H1 (cell line): ENCODE results near the gene ENTPD2. TPM values are rescaled to one million over a fixed set of nuclear protein-coding genes. Genes with fewer than 3 reads are reported as not detected.

Source experiments
- CTCF ChIA-PET: fragments of 300-600 bp; sonication (Branson Sonifier 250); formaldehyde crosslinking; loops from one replicate; lab custom pipeline; 2021; ENCODE audit not compliant: partially characterized antibody; lab: Charles Lee
- POLR2A ChIA-PET: fragments of 300-600 bp; sonication (Branson Sonifier 250); formaldehyde crosslinking; loops from one replicate; lab custom pipeline; 2021; ENCODE audit warnings: inconsistent platforms; ENCODE audit not compliant: partially characterized antibody; lab: Charles Lee
- DNase-seq, 2 experiments: peaks; one replicate each; pipeline versions ENCODE4 v3.0.0 to v3.0.0-alpha.2; 2010 to 2022; ENCODE audit warnings: low spot score in 2 of 2, low read depth in 1 of 2, mixed read lengths in 1 of 2
- FAIRE-seq: peaks from 2 replicates; lab custom pipeline; 2011; peaks lifted over from hg19 to GRCh38; lab: Jason Lieb, UNC
- H2AFZ ChIP-seq: 2 replicates; pipeline ENCODE4 v1.8.1; 2012; ENCODE audit warnings: low read length, inconsistent platforms
- H2AK5ac ChIP-seq: 2 replicates; pipeline ENCODE4 v1.6.1; 2013; ENCODE audit warnings: low read depth, low read length
- H2BK120ac ChIP-seq: replicated peaks from 2 replicates; pipeline ENCODE3; 2013; ENCODE audit warnings: low read depth, low read length, inconsistent platforms
- H2BK12ac ChIP-seq: 2 replicates; pipeline ENCODE4 v1.6.1; 2013; ENCODE audit warnings: low read depth, low read length
- H2BK15ac ChIP-seq: 2 replicates; pipeline ENCODE4 v1.6.1; 2013; ENCODE audit warnings: low read length
- H2BK20ac ChIP-seq: 2 replicates; pipeline ENCODE4 v1.6.1; 2013; ENCODE audit warnings: low read length
- H2BK5ac ChIP-seq: 2 replicates; pipeline ENCODE4 v1.6.1; 2013; ENCODE audit warnings: low read depth, low read length
- H3K14ac ChIP-seq: 2 replicates; pipeline ENCODE4 v1.6.1; 2013; ENCODE audit warnings: inconsistent platforms; ENCODE audit not compliant: insufficient read length
- H3K18ac ChIP-seq: 2 replicates; pipeline ENCODE4 v1.6.1; 2013; ENCODE audit warnings: low read length; ENCODE audit errors: extremely low read depth
- H3K23ac ChIP-seq: 2 replicates; pipeline ENCODE4 v1.6.1; 2013; ENCODE audit warnings: inconsistent platforms; ENCODE audit not compliant: insufficient read length
- H3K23me2 ChIP-seq: 2 replicates; pipeline ENCODE4 v1.6.1; 2013; ENCODE audit warnings: low read depth, low read length
- H3K27ac ChIP-seq: 2 replicates; pipeline ENCODE4 v1.6.1; 2011; ENCODE audit warnings: low read depth, low read length, inconsistent platforms
- H3K27me3 ChIP-seq, 4 experiments: replicated peaks in 1 of 4; 1 replicate in 1 of 4; 2 replicates in 3 of 4; pipeline versions ENCODE4 v1.6.1 to v1.8.1; 2011 to 2013; ENCODE audit warnings: low read length in 3 of 4, mild to moderate bottlenecking in 3 of 4, inconsistent platforms in 2 of 4, mixed read lengths in 2 of 4, moderate library complexity in 1 of 4; ENCODE audit not compliant: control insufficient read depth in 3 of 4, insufficient read depth in 3 of 4; ENCODE audit errors: extremely low read depth in 1 of 4
- H3K36me3 ChIP-seq, 4 experiments: 2 replicates each; pipeline versions ENCODE4 v1.6.1 to v1.8.1; 2011 to 2013; ENCODE audit warnings: mild to moderate bottlenecking in 4 of 4, low read length in 3 of 4, moderate library complexity in 2 of 4, control low read depth in 1 of 4, inconsistent platforms in 1 of 4; ENCODE audit not compliant: insufficient read depth in 4 of 4, control insufficient read depth in 2 of 4
- H3K4ac ChIP-seq: replicated peaks from 2 replicates; pipeline ENCODE3; 2013; ENCODE audit warnings: low read length, low read depth, mixed read lengths, inconsistent platforms; ENCODE audit not compliant: insufficient read length
- H3K4me1 ChIP-seq, 4 experiments: replicated peaks in 1 of 4; 1 replicate in 1 of 4; 2 replicates in 3 of 4; pipeline versions ENCODE4 v1.6.1 to v1.8.1; 2011 to 2013; ENCODE audit warnings: low read length in 3 of 4, inconsistent platforms in 2 of 4, mixed read lengths in 1 of 4; ENCODE audit not compliant: insufficient read depth in 4 of 4, control insufficient read depth in 3 of 4
- H3K4me2 ChIP-seq, 2 experiments: 2 replicates each; pipeline versions ENCODE4 v1.6.1 to v1.8.1; 2011 to 2013; ENCODE audit warnings: low read depth in 2 of 2, low read length in 2 of 2, control low read depth in 1 of 2, inconsistent platforms in 1 of 2, mild to moderate bottlenecking in 1 of 2; ENCODE audit not compliant: insufficient read depth in 1 of 2
- H3K4me3 ChIP-seq, 4 experiments: fragments of 200-600, 300-600 bp in 1 of 4; sonication (generic), shearing (Covaris generic), sonication (Bioruptor Twin) in 1 of 4; 2 replicates each; pipeline versions ENCODE4 v1.5.1 to v1.8.1; 2011 to 2016; ENCODE audit warnings: low read length in 4 of 4, low read depth in 3 of 4, control low read depth in 2 of 4, inconsistent platforms in 2 of 4, mild to moderate bottlenecking in 2 of 4, mixed read lengths in 1 of 4, moderate library complexity in 1 of 4; ENCODE audit not compliant: insufficient read depth in 2 of 4; ENCODE audit errors: extremely low read depth in 1 of 4
- H3K56ac ChIP-seq: replicated peaks from 2 replicates; pipeline ENCODE3; 2013; ENCODE audit warnings: low read depth, mild to moderate bottlenecking, mixed read lengths, low read length, inconsistent platforms; ENCODE audit not compliant: insufficient read length
- H3K79me1 ChIP-seq: 2 replicates; pipeline ENCODE4 v1.6.1; 2013; ENCODE audit warnings: low read depth, low read length, control low read depth
- H3K79me2 ChIP-seq, 2 experiments: 2 replicates each; pipeline versions ENCODE4 v1.6.1 to v1.8.1; 2012 to 2013; ENCODE audit warnings: low read length in 2 of 2, mild to moderate bottlenecking in 2 of 2, inconsistent platforms in 1 of 2; ENCODE audit not compliant: insufficient read depth in 2 of 2, control insufficient read depth in 1 of 2
- H3K9ac ChIP-seq, 4 experiments: replicated peaks in 1 of 4; 1 replicate in 1 of 4; 2 replicates in 3 of 4; pipeline versions ENCODE4 v1.6.1 to v1.8.1; 2011 to 2013; ENCODE audit warnings: low read depth in 3 of 4, low read length in 3 of 4, control low read depth in 2 of 4, mild to moderate bottlenecking in 2 of 4, moderate library complexity in 2 of 4, inconsistent platforms in 1 of 4; ENCODE audit errors: extremely low read depth in 1 of 4
- H3K9me3 ChIP-seq, 2 experiments: 2 replicates each; pipeline versions ENCODE4 v1.6.1 to v1.8.1; 2012 to 2013; ENCODE audit warnings: mild to moderate bottlenecking in 2 of 2, moderate library complexity in 2 of 2, control low read depth in 1 of 2, inconsistent platforms in 1 of 2, low read depth in 1 of 2, low read length in 1 of 2, mixed read lengths in 1 of 2; ENCODE audit not compliant: insufficient read depth in 2 of 2
- H4K20me1 ChIP-seq, 2 experiments: replicated peaks in 1 of 2; 2 replicates each; pipeline versions ENCODE3 to v1.8.1; 2011 to 2013; ENCODE audit warnings: inconsistent platforms in 2 of 2, low read length in 2 of 2, mild to moderate bottlenecking in 1 of 2; ENCODE audit not compliant: insufficient read depth in 2 of 2, control insufficient read depth in 1 of 2
- H4K5ac ChIP-seq: 2 replicates; pipeline ENCODE4 v1.6.1; 2013; ENCODE audit warnings: low read length, low read depth, mixed read lengths, inconsistent platforms; ENCODE audit not compliant: insufficient read length
- H4K8ac ChIP-seq: 2 replicates; pipeline ENCODE4 v1.8.0; 2013; ENCODE audit warnings: mild to moderate bottlenecking, moderate library complexity, low read length, inconsistent platforms; ENCODE audit not compliant: insufficient read depth; ENCODE audit errors: extremely low read depth
- H4K91ac ChIP-seq: replicated peaks from 2 replicates; pipeline ENCODE3; 2013; ENCODE audit warnings: low read length, mixed read lengths, inconsistent platforms; ENCODE audit not compliant: insufficient read length
- CHD2 ChIP-seq: IDR thresholded peaks from 2 replicates; pipeline ENCODE4 v1.6.1; 2012; ENCODE audit warnings: low read length, improper control_type of control experiment
- CREB1 ChIP-seq: IDR thresholded peaks from 2 replicates; pipeline ENCODE4 v1.6.1; 2012; ENCODE audit warnings: inconsistent platforms
- FOSL1 ChIP-seq: IDR thresholded peaks from 2 replicates; pipeline ENCODE4 v1.6.1; 2011; ENCODE audit warnings: mild to moderate bottlenecking, low read depth, low read length, moderate library complexity; ENCODE audit not compliant: insufficient read depth
- HDAC2 ChIP-seq, 2 experiments: fragments of 300-600 bp in 1 of 2; sonication (generic) in 1 of 2; IDR thresholded peaks; 2 replicates each; pipeline ENCODE4 v1.6.1; 2011 to 2012; ENCODE audit warnings: low read depth in 2 of 2, low read length in 2 of 2, mild to moderate bottlenecking in 2 of 2, moderate library complexity in 2 of 2, borderline replicate concordance in 1 of 2, inconsistent platforms in 1 of 2
- KDM4A ChIP-seq: IDR thresholded peaks from one replicate; pipeline ENCODE4 v1.7.1; 2012; ENCODE audit warnings: low read depth, mild to moderate bottlenecking, moderate library complexity, low read length, inconsistent platforms; ENCODE audit not compliant: severe bottlenecking
- POLR2A ChIP-seq, 2 experiments: IDR thresholded peaks; 1 replicate in 1 of 2; 2 replicates in 1 of 2; pipeline ENCODE4 v1.6.1; 2011; ENCODE audit warnings: low read depth in 2 of 2, low read length in 2 of 2, mild to moderate bottlenecking in 2 of 2; ENCODE audit errors: control extremely low read depth in 1 of 2
- POU5F1 ChIP-seq: IDR thresholded peaks from 2 replicates; pipeline ENCODE4 v1.6.1; 2011; ENCODE audit warnings: low read depth, mild to moderate bottlenecking, low read length, moderate library complexity
- RAD21 ChIP-seq, 2 experiments: IDR thresholded peaks in 1 of 2; conservative IDR thresholded peaks in 1 of 2; 2 replicates each; pipeline ENCODE4 v1.6.1; 2011; ENCODE audit warnings: low read depth in 2 of 2, low read length in 2 of 2, improper control_type of control experiment in 1 of 2, inconsistent platforms in 1 of 2, mild to moderate bottlenecking in 1 of 2, moderate library complexity in 1 of 2
- RBBP5 ChIP-seq: IDR thresholded peaks from 2 replicates; pipeline ENCODE4 v1.7.1; 2012; ENCODE audit warnings: low read depth, mild to moderate bottlenecking, inconsistent platforms, low read length, moderate library complexity, borderline replicate concordance
- SRF ChIP-seq: IDR thresholded peaks from 2 replicates; pipeline ENCODE4 v1.6.1; 2011; ENCODE audit warnings: mild to moderate bottlenecking, low read depth, low read length, moderate library complexity
- TAF7 ChIP-seq: optimal IDR thresholded peaks from 2 replicates; pipeline ENCODE3; 2011; ENCODE audit warnings: low read depth, mild to moderate bottlenecking, inconsistent platforms, low read length, moderate library complexity, borderline replicate concordance
- WGBS, 2 experiments: shearing (Covaris generic) in 1 of 2; methylation state at CpG; one replicate each; pipeline versions ENCODE4 v1.1.6 to v1.1.7; 2013 to 2015; ENCODE audit warnings: low lambda C conversion rate in 2 of 2, mixed read lengths in 2 of 2, inconsistent platforms in 1 of 2, low coverage in 1 of 2, missing lambda C conversion rate in 1 of 2; ENCODE audit not compliant: insufficient replicate concordance in 2 of 2, insufficient coverage in 1 of 2, insufficient read length in 1 of 2; ENCODE audit errors: extremely low coverage in 1 of 2, missing lambda C conversion rate in 1 of 2; 5-methylcytosine and 5-hydroxymethylcytosine counted together
- polyA plus RNA-seq, 7 experiments: library from polyadenylated mRNA; depleted of rRNA in 3 of 7; stranded (reverse) in 5 of 7; unstranded in 2 of 7; fragments of >200 nt in 5 of 7; fragments of 200-250 nt in 2 of 7; gene quantifications; 1 replicate in 5 of 7; 2 replicates in 1 of 7; 4 replicates in 1 of 7; pipeline versions ENCODE4 v1.2.1 to v1.2.3, GENCODE V29; 2011 to 2013; ENCODE audit warnings: missing spikeins in 2 of 7, mixed read lengths in 2 of 7
- total RNA-seq: library from RNA; stranded (reverse); fragmentation: NEBNext Ultra II Directional; extraction: Animal tissue kit (Norgen Biotek cat#: 25700); gene quantifications from 2 replicates; pipeline ENCODE4 v1.2.1, GENCODE V29; 2021
- TF ChIP-seq, protein P1 (sequence below): IDR thresholded peaks from 2 replicates; pipeline ENCODE4 v1.6.1; 2012; ENCODE audit warnings: inconsistent platforms

Gene ENTPD2
- total and polyA plus RNA-seq, 2 of the 8 experiments (the other 6 are each of a cell fraction or from before 2014, with no cell fraction given), result 0.65 to 3.8 TPM

DNA sequence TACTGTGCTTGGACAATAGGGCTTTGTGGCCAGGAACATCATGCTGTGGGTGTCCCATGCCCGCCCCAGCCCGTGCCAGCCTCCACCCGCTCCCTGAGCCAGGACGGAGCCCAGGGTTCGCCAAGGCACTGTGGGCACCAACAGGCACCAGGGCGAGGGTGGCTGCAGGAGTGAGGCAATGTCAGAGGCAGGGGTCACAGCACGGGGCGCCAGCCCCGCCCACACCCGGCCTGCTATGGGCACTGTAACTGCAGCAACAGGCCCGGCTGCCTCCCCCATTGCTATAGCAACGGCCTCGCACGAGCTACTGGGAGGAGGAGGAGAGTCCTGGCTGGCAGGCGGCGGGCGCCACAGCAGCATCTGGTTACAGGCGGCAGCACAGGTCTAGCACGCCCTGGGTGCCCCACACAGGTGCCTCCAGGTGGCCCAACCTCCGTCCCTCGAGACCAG is 28.3 kb downstream of the ENTPD2 start:
- Histone ChIP-seq H3K4me2 (no peak overlapping the region), H4K20me1 (peaks cover 0 to 8% of the 10 kb centered on the region in 2 experiments), H3K4ac (no peak overlapping the region), H4K91ac (no peak overlapping the region), H3K27ac (no peak overlapping the region), H3K9ac (no peak overlapping the region), H3K14ac (no peak overlapping the region), H3K27me3 (peaks cover 1 to 27% (median 15%) of the 10 kb centered on the region in 4 experiments; a peak in 6 of 7 replicates), H3K79me2 (no peaks in the 10 kb centered on the region), H2BK20ac (no peak overlapping the region), H2AFZ (no peak overlapping the region), H4K8ac (no peak overlapping the region; the same call in 1 of the 2 replicates), H4K5ac (no peak overlapping the region), H3K56ac (no peak overlapping the region), H3K23ac (no peak overlapping the region), H3K79me1 (no peaks in the 10 kb centered on the region), H3K18ac (no peak overlapping the region), H3K23me2 (peaks cover 4% of the 10 kb centered on the region; the same call in 1 of the 2 replicates), H2BK120ac (no peak overlapping the region), H3K36me3 (no peaks in the 10 kb centered on the region), H3K9me3 (no peaks in the 10 kb centered on the region), H3K4me1 (peaks cover 0 to 14% (median 6%) of the 10 kb centered on the region in 4 experiments; a peak in 5 of 7 replicates), H2AK5ac (no peak overlapping the region), H2BK5ac (no peak overlapping the region), H2BK12ac (0 out of 2 replicates have a peak overlapping the region, but pooled peaks have one; percentile 17), H2BK15ac (no peak overlapping the region), H3K4me3 (no peak overlapping the region)
- DNase-seq (no peak), FAIRE-seq (no peak)
- 87% methylated on average over 10 of the region's 21 CpGs; no CpG with 5 or more reads in 1 of the 2 experiments for WGBS, 2 experiments
- CTCF ChIA-PET, result interaction anchor here (0.6 to 8.5 kb wide), 14 partner anchors 10 to 196 kb away, joined by 3 to 110 read pairs (median 5); partner anchors contain the start of genes C8G, CLIC3, MAN1B1 and PAXX
- POLR2A ChIA-PET, result interaction anchor here (1.2 to 1.6 kb wide), 2 partner anchors 12 to 33 kb away, joined by 3 read pairs; partner anchors contain the start of gene PAXX
- no peak for TF ChIP-seq POU5F1
- TF ChIP-seq POLR2A (IDR thresholded peaks at IDR 0.05; ENCODE audit: control extremely low read depth in 1 of 2, low read depth in 2 of 2, low read length in 2 of 2), result no peak
- TF ChIP-seq FOSL1, result no peak
- TF ChIP-seq CREB1, result no peak
- TF ChIP-seq, protein P1, sequence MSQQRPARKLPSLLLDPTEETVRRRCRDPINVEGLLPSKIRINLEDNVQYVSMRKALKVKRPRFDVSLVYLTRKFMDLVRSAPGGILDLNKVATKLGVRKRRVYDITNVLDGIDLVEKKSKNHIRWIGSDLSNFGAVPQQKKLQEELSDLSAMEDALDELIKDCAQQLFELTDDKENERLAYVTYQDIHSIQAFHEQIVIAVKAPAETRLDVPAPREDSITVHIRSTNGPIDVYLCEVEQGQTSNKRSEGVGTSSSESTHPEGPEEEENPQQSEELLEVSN, result no peak
- no peak for TF ChIP-seq HDAC2 (IDR thresholded peaks at IDR 0.05; ENCODE audit: borderline replicate concordance in 1 of 2, low read depth in 2 of 2, low read length in 2 of 2)
- TF ChIP-seq TAF7, result no peak
- TF ChIP-seq KDM4A, result no peak
- TF ChIP-seq RBBP5, result no peak
- TF ChIP-seq RAD21 (IDR thresholded peaks at IDR 0.05 in 1 of 2, conservative IDR thresholded peaks at IDR 0.05 in 1 of 2; ENCODE audit: low read depth in 2 of 2, low read length in 2 of 2), result no peak
- no peak for TF ChIP-seq CHD2
- TF ChIP-seq SRF, result no peak
